Raji (cell line): ENCODE data around the gene SNAPC2.

Experiments used
- POLR2A ChIP-seq: IDR thresholded peaks from 2 replicates; pipeline ENCODE4 v1.6.1; 2011; ENCODE audit warnings: low read depth, low read length, control low read depth; ENCODE audit not compliant: insufficient read depth

The SNAPC2 gene

GRCh38 chr19:7919610-7920518 is at the start of gene SNAPC2:
Gene SNAPC2, plus strand, starts transcription at chr19:7920338. Its CDS starts 29 bp downstream, at chr19:7920367.
- peak; percentile 83 for TF ChIP-seq POLR2A

- TF ChIP-seq POLR2A, result no peak
Observed at GRCh38 chr19:7870571-7871436, 49.3 kb upstream of the SNAPC2 start.

GRCh38 chr19:7871437-7872305 is 48.5 kb upstream of the SNAPC2 start:
- TF ChIP-seq POLR2A, result no peak

GRCh38 chr19:7872306-7873204 is 47.6 kb upstream of the SNAPC2 start:
- no peak for TF ChIP-seq POLR2A

- TF ChIP-seq POLR2A, result no peak
Observed at GRCh38 chr19:7873304-7874075, 46.6 kb upstream of the SNAPC2 start.

GRCh38 chr19:7874076-7874896 is 45.9 kb upstream of the SNAPC2 start, which contains the start of gene PRR36:
Gene PRR36, minus strand, starts transcription at chr19:7874390. Its CDS starts 701 bp downstream, at chr19:7873689.
- no peak for TF ChIP-seq POLR2A

- no peak for TF ChIP-seq POLR2A
Observed at GRCh38 chr19:7874897-7875273, 45.3 kb upstream of the SNAPC2 start.

GRCh38 chr19:7877249-7877836 is 42.8 kb upstream of the SNAPC2 start:
- TF ChIP-seq POLR2A, result no peak

- TF ChIP-seq POLR2A, result no peak
Observed at GRCh38 chr19:7879111-7879807, 40.9 kb upstream of the SNAPC2 start.

GRCh38 chr19:7879836-7880235 is 40.3 kb upstream of the SNAPC2 start:
- no peak for TF ChIP-seq POLR2A

GRCh38 chr19:7881910-7882309 is 38.2 kb upstream of the SNAPC2 start:
- no peak for TF ChIP-seq POLR2A
